IMR-90 (cell line): ENCODE measurements around the gene DEK. TPM values are rescaled to one million over a fixed set of nuclear protein-coding genes. Genes with fewer than 3 reads are reported as not detected.

Experiments used
- ATAC-seq: fragments of 200-7000 bp; cut with Tn5 transposase; 2 replicates; pipeline ENCODE4 v1.9.1; 2020; ENCODE audit warnings: low read depth, mild to moderate bottlenecking, moderate library complexity
- BruUV-seq: library from RNA; stranded (reverse); fragments of 400-500 nt; replicated peaks from 2 replicates; lab custom pipeline; 2021; lab: Mats Ljungman, UMichigan
- CTCF ChIA-PET: fragments of 300-600 bp; formaldehyde crosslinking; extraction: SDS; loops from one replicate; lab custom pipeline; 2021; ENCODE audit warnings: antibody characterized with exemption; lab: Yijun Ruan, JAX
- POLR2A ChIA-PET: fragments of 300-600 bp; sonication (Branson Sonifier 250); formaldehyde crosslinking; loops from one replicate; lab custom pipeline; 2022; ENCODE audit warnings: antibody characterized with exemption; ENCODE audit not compliant: unreplicated experiment; lab: Charles Lee
- DNase-seq: peaks from one replicate; pipeline ENCODE4 v3.0.0; 2013
- H2AFZ ChIP-seq: replicated peaks from 2 replicates; pipeline ENCODE3; 2013; ENCODE audit warnings: low read length, mild to moderate bottlenecking; ENCODE audit not compliant: poor library complexity
- H2AK5ac ChIP-seq: 2 replicates; pipeline ENCODE4 v1.6.1; 2013; ENCODE audit warnings: low read depth, low read length, inconsistent platforms
- H2AK9ac ChIP-seq: replicated peaks from 2 replicates; pipeline ENCODE3; 2013; ENCODE audit warnings: mild to moderate bottlenecking, low read depth, low read length, moderate library complexity; ENCODE audit not compliant: poor library complexity
- H2BK120ac ChIP-seq: 2 replicates; pipeline ENCODE4 v1.6.1; 2013; ENCODE audit warnings: low read depth, low read length, inconsistent platforms
- H2BK15ac ChIP-seq: 3 replicates; pipeline ENCODE4 v1.6.1; 2013; ENCODE audit warnings: low read depth, low read length, inconsistent platforms
- H2BK20ac ChIP-seq: 2 replicates; pipeline ENCODE4 v1.6.1; 2013; ENCODE audit warnings: low read depth, mild to moderate bottlenecking, inconsistent platforms, low read length, moderate library complexity
- H2BK5ac ChIP-seq: 2 replicates; pipeline ENCODE4 v1.6.1; 2013; ENCODE audit warnings: mild to moderate bottlenecking, low read depth, low read length, inconsistent platforms; ENCODE audit not compliant: poor library complexity, severe bottlenecking
- H3K14ac ChIP-seq: replicated peaks from 2 replicates; pipeline ENCODE4 v1.6.1; 2013; ENCODE audit warnings: low read depth, low read length, inconsistent platforms
- H3K18ac ChIP-seq: 2 replicates; pipeline ENCODE4 v1.6.1; 2013; ENCODE audit warnings: low read depth, low read length, control low read depth
- H3K23ac ChIP-seq: 2 replicates; pipeline ENCODE4 v1.6.1; 2013; ENCODE audit warnings: low read depth, low read length, inconsistent platforms
- H3K27ac ChIP-seq: 2 replicates; pipeline ENCODE4 v1.5.1; 2013; ENCODE audit warnings: mild to moderate bottlenecking, control low read depth, low read length; ENCODE audit not compliant: insufficient read depth
- H3K27me3 ChIP-seq: 2 replicates; pipeline ENCODE4 v1.6.1; 2013; ENCODE audit warnings: low read length; ENCODE audit not compliant: control insufficient read depth, insufficient read depth
- H3K36me3 ChIP-seq: 2 replicates; pipeline ENCODE4 v1.6.1; 2013; ENCODE audit warnings: low read length, mixed read lengths; ENCODE audit not compliant: control insufficient read depth, insufficient read depth
- H3K4ac ChIP-seq: 2 replicates; pipeline ENCODE4 v1.6.1; 2013; ENCODE audit warnings: low read depth, low read length, inconsistent platforms
- H3K4me1 ChIP-seq: 2 replicates; pipeline ENCODE4 v1.6.1; 2013; ENCODE audit warnings: low read length, mixed read lengths; ENCODE audit not compliant: control insufficient read depth, insufficient read depth
- H3K4me2 ChIP-seq: 2 replicates; pipeline ENCODE4 v1.6.1; 2013; ENCODE audit warnings: low read depth, mild to moderate bottlenecking, control low read depth, low read length, moderate library complexity
- H3K4me3 ChIP-seq: 2 replicates; pipeline ENCODE4 v1.5.1; 2013; ENCODE audit warnings: low read depth, mild to moderate bottlenecking, control low read depth, low read length, moderate library complexity; ENCODE audit not compliant: insufficient read depth
- H3K56ac ChIP-seq: 2 replicates; pipeline ENCODE4 v1.6.1; 2013; ENCODE audit warnings: low read length, inconsistent platforms; ENCODE audit not compliant: insufficient read depth; ENCODE audit errors: extremely low read depth
- H3K79me1 ChIP-seq, 2 experiments: 2 replicates each; pipeline ENCODE4 v1.6.1; 2013; ENCODE audit warnings: low read length in 2 of 2, inconsistent platforms in 1 of 2, low read depth in 1 of 2
- H3K9ac ChIP-seq: 2 replicates; pipeline ENCODE4 v1.6.1; 2013; ENCODE audit warnings: low read depth, low read length, control low read depth
- H3K9me1 ChIP-seq: 2 replicates; pipeline ENCODE4 v1.6.1; 2013; ENCODE audit warnings: low read length, inconsistent platforms; ENCODE audit not compliant: insufficient read depth
- H3K9me3 ChIP-seq: 2 replicates; pipeline ENCODE4 v1.6.1; 2013; ENCODE audit warnings: low read length; ENCODE audit not compliant: control insufficient read depth, insufficient read depth
- H4K20me1 ChIP-seq: 2 replicates; pipeline ENCODE4 v1.6.1; 2013; ENCODE audit warnings: low read length, inconsistent platforms; ENCODE audit not compliant: insufficient read depth
- H4K5ac ChIP-seq: 2 replicates; pipeline ENCODE4 v1.6.1; 2013; ENCODE audit warnings: mild to moderate bottlenecking, low read depth, low read length, control low read depth
- H4K8ac ChIP-seq, 2 experiments: 2 replicates each; pipeline ENCODE4 v1.6.1; 2013; ENCODE audit warnings: low read depth in 2 of 2, low read length in 2 of 2, control low read depth in 1 of 2, inconsistent platforms in 1 of 2
- H4K91ac ChIP-seq: 2 replicates; pipeline ENCODE4 v1.6.1; 2013; ENCODE audit warnings: low read depth, low read length, inconsistent platforms; ENCODE audit not compliant: insufficient read depth
- BHLHE40 ChIP-seq: fragments of 150-350 bp; IDR thresholded peaks from 2 replicates; pipeline ENCODE4 v1.6.1; 2016; ENCODE audit warnings: mild to moderate bottlenecking, low read depth, low read length
- CEBPB ChIP-seq: IDR thresholded peaks from 2 replicates; pipeline ENCODE4 v1.6.1; 2012; ENCODE audit warnings: low read depth, low read length, improper control_type of control experiment
- CHD1 ChIP-seq: IDR thresholded peaks from 2 replicates; pipeline ENCODE4 v1.6.1; 2012; ENCODE audit warnings: low read depth, low read length, improper control_type of control experiment
- CTCF ChIP-seq: conservative IDR thresholded peaks from 2 replicates; pipeline ENCODE4 v1.5.1; 2012; ENCODE audit warnings: mild to moderate bottlenecking, low read depth, low read length, improper control_type of control experiment
- ELK1 ChIP-seq: fragments of 150-350 bp; IDR thresholded peaks from 2 replicates; pipeline ENCODE4 v1.6.1; 2016; ENCODE audit warnings: low read depth, mild to moderate bottlenecking, low read length, moderate library complexity, borderline replicate concordance
- FOS ChIP-seq: fragments of 150-350 bp; IDR thresholded peaks from 2 replicates; pipeline ENCODE4 v1.6.1; 2016; ENCODE audit warnings: low read depth, low read length
- MAFK ChIP-seq: IDR thresholded peaks from 2 replicates; pipeline ENCODE4 v1.6.1; 2012; ENCODE audit warnings: low read depth, low read length, improper control_type of control experiment
- MAZ ChIP-seq: IDR thresholded peaks from 2 replicates; pipeline ENCODE4 v1.6.1; 2012; ENCODE audit warnings: low read depth, mild to moderate bottlenecking, low read length, improper control_type of control experiment, moderate library complexity, borderline replicate concordance
- MXI1 ChIP-seq: IDR thresholded peaks from 2 replicates; pipeline ENCODE4 v1.6.1; 2012; ENCODE audit warnings: low read depth, mild to moderate bottlenecking, low read length, moderate library complexity, borderline replicate concordance
- NFE2L2 ChIP-seq: fragments of 150-350 bp; IDR thresholded peaks from 2 replicates; pipeline ENCODE4 v1.6.1; 2016; ENCODE audit warnings: low read depth, mild to moderate bottlenecking, low read length
- POLR2A ChIP-seq: IDR thresholded peaks from 2 replicates; pipeline ENCODE4 v1.6.1; 2012; ENCODE audit warnings: mild to moderate bottlenecking, low read depth, low read length
- RAD21 ChIP-seq: IDR thresholded peaks from 2 replicates; pipeline ENCODE4 v1.6.1; 2012; ENCODE audit warnings: low read length, improper control_type of control experiment
- RCOR1 ChIP-seq: IDR thresholded peaks from 2 replicates; pipeline ENCODE4 v1.6.1; 2012; ENCODE audit warnings: mild to moderate bottlenecking, low read length, improper control_type of control experiment; ENCODE audit not compliant: insufficient replicate concordance
- RFX5 ChIP-seq: IDR thresholded peaks from 2 replicates; pipeline ENCODE4 v1.8.0; 2012; ENCODE audit warnings: low read depth, mild to moderate bottlenecking, low read length, moderate library complexity
- SMC3 ChIP-seq: fragments of 150-350 bp; IDR thresholded peaks from 2 replicates; pipeline ENCODE4 v1.6.1; 2016; ENCODE audit warnings: low read depth, mild to moderate bottlenecking, antibody characterized with exemption, low read length, moderate library complexity
- USF2 ChIP-seq: fragments of 150-350 bp; IDR thresholded peaks from 2 replicates; pipeline ENCODE4 v1.6.1; 2017; ENCODE audit warnings: mild to moderate bottlenecking, antibody characterized with exemption, low read length, low read depth
- WGBS, 2 experiments: methylation state at CpG; one replicate each; pipeline versions ENCODE4 v1.1.5 to v1.1.7; 2013; ENCODE audit warnings: missing lambda C conversion rate in 2 of 2; ENCODE audit not compliant: insufficient read length in 1 of 2; ENCODE audit errors: extremely low coverage in 2 of 2; 5-methylcytosine and 5-hydroxymethylcytosine counted together
- dilution Hi-C: fragments of 300-500 bp; cut with HindIII; formaldehyde crosslinking; loops from one replicate; pipeline ENCODE4 v1.14.3; 2018; ENCODE audit warnings: low sequenced_read_pairs; ENCODE audit not compliant: unreplicated experiment
- in situ Hi-C: fragments of 300-500 bp; cut with MboI; formaldehyde crosslinking; loops from 3 replicates; pipeline ENCODE4 v1.14.3; 2019; ENCODE audit warnings: low sequenced_read_pairs, inconsistent platforms, mixed read lengths
- intact Hi-C: fragments of 100-400 bp; cut with micrococcal nuclease; formaldehyde crosslinking; loops from 2 replicates; pipeline ENCODE4 v1.10.0; 2022
- polyA plus RNA-seq, 3 experiments: library from polyadenylated mRNA; depleted of rRNA; stranded (reverse); fragments of >200 nt; gene quantifications; 2 replicates each; pipeline ENCODE4 v1.2.3, GENCODE V29; 2012; ENCODE audit warnings: low replicate concordance in 1 of 3
- total RNA-seq: library from RNA; depleted of rRNA; stranded (reverse); fragments of >200 nt; gene quantifications from 2 replicates; pipeline ENCODE4 v1.2.3, GENCODE V29; 2012

DEK gene
- total and polyA plus RNA-seq, 2 of the 4 experiments (the other 2 are of a cell fraction): 33.5 to 37.1 TPM

- ATAC-seq (no peak), DNase-seq (no peak)
- Histone ChIP-seq H3K9me3 (no peaks in the 10 kb centered on the region; the same call in 1 of the 2 replicates), H3K56ac (no peak overlapping the region), H3K4ac (no peak overlapping the region), H3K4me3 (no peak overlapping the region), H3K14ac (no peak overlapping the region), H2BK20ac (no peak overlapping the region), H4K8ac (no peak overlapping the region), H4K20me1 (no peaks in the 10 kb centered on the region), H2AK9ac (no peak overlapping the region), H3K4me2 (no peak overlapping the region), H3K4me1 (0 out of 2 replicates have a peak, but pooled peaks cover 2% of the 10 kb centered on the region), H3K9me1 (no peaks in the 10 kb centered on the region), H2AK5ac (no peak overlapping the region), H3K27ac (no peak overlapping the region), H2BK15ac (no peak overlapping the region), H2AFZ (no peak overlapping the region), H3K9ac (no peak overlapping the region), H2BK5ac (no peak overlapping the region), H2BK120ac (no peak overlapping the region), H3K27me3 (peaks cover 3% of the 10 kb centered on the region), H3K36me3 (no peaks in the 10 kb centered on the region), H3K79me1 (peaks cover 0 to 1% of the 10 kb centered on the region in 2 experiments; a peak in 1 of 4 replicates), H4K91ac (no peak overlapping the region), H3K18ac (no peak overlapping the region), H3K23ac (no peak overlapping the region), H4K5ac (no peak overlapping the region)
- no TSS peak for BruUV-seq
- ChIA-PET POLR2A (no interaction called here), CTCF (no interaction called here)
- dilution Hi-C loops (no loop called here), intact Hi-C loops (no loop called here), in situ Hi-C loops (no loop called here)
- TF ChIP-seq CHD1: no peak
- TF ChIP-seq MXI1: no peak
- TF ChIP-seq FOS: no peak
- no peak for TF ChIP-seq NFE2L2
- no peak for TF ChIP-seq USF2
- no peak for TF ChIP-seq RAD21
- no peak for TF ChIP-seq MAZ
- TF ChIP-seq ELK1: no peak
- no peak for TF ChIP-seq MAFK
- no peak for TF ChIP-seq CEBPB
- no peak for TF ChIP-seq RCOR1
- TF ChIP-seq CTCF: no peak
- no peak for TF ChIP-seq BHLHE40
- TF ChIP-seq RFX5: no peak
- TF ChIP-seq POLR2A: no peak
- TF ChIP-seq SMC3: no peak
- WGBS, 2 experiments: no CpG with 5 or more reads among the region's 4 CpGs
Measured at GRCh38 chr6:18270216-18270615, 5.9 kb upstream of the DEK start.
